HuH-7.5 (cell line): Measurements from ENCODE around the gene DSC1.
A peak's percentile ranks its signal among the peaks of the same experiment; 100 is the strongest.

Experiments
- DNase-seq: peaks from one replicate; pipeline ENCODE4 v3.0.0; 2011; ENCODE audit warnings: low spot score

Gene DSC1

GRCh38 chr18:31103423-31103822, 59.2 kb downstream of the DSC1 start:
- DNase-seq: no peak

DNA sequence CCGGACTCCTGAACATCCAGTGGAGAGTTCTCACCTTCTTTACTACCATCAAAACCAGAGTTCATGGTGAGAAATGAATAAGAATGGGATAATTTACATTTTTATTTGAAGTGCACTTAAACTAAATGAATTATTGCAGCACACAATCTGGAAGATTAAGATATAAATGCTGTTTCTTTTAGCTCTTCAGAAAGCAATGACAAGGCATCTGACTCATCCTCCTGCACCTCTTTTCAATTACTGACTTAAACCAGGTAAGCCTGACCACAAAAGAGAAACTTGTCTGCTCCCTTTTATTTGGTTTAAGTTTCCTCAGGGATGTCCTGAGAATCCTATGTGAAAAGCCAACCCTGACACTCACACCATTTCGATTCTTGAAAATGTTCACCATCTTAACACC, 59.7 kb downstream of the DSC1 start:
- DNase-seq: no peak

GRCh38 chr18:31102025-31102684, 60.5 kb downstream of the DSC1 start, which contains the start of gene DSC2:
DSC2 (minus strand) TSS chr18:31102421; CDS start chr18:31101971, 450 bp downstream.
- DNase-seq: peak; percentile 15

DNA sequence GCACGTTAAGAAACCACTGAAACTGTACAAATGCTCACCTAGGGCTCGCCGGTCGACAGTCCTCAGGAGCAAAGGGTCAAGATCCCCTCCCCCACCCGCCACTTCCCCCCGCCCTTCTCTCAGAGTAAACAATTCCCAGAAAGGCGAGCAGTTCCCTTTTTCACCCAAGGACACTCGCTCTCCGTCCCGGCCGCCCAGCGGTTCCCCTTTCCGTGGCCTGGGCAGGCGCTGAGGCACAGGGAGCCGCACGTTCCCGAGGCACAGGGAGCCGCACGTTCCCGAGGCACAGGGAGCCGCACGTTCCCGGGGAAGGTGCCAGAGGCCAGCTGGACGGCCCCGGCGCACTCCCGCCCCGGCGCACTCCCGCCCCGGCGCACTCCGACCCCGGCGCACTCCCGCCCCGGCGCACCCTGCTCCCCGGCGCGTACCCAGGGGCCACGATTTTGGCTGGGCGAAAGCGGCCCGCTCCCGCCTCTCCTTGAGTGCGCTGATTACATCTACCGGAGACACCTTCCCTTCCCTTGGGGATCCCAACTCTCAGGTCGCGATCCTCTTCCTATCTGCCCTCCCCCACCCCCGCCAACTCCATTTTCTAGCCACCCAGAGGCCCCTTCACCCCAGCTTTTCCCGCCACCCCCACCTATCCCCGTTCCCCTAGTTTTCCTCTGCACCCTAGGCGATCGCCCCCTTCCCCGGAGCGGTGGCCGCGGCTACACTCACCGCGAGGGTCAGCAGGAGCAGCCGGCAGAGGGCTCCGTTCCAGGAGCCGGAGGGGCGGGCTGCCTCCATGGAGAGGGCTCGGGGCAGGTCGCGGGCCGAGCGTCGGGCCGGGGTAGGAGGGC, 61.3 kb downstream of the DSC1 start:
- DNase-seq: peak; percentile 11

DNA sequence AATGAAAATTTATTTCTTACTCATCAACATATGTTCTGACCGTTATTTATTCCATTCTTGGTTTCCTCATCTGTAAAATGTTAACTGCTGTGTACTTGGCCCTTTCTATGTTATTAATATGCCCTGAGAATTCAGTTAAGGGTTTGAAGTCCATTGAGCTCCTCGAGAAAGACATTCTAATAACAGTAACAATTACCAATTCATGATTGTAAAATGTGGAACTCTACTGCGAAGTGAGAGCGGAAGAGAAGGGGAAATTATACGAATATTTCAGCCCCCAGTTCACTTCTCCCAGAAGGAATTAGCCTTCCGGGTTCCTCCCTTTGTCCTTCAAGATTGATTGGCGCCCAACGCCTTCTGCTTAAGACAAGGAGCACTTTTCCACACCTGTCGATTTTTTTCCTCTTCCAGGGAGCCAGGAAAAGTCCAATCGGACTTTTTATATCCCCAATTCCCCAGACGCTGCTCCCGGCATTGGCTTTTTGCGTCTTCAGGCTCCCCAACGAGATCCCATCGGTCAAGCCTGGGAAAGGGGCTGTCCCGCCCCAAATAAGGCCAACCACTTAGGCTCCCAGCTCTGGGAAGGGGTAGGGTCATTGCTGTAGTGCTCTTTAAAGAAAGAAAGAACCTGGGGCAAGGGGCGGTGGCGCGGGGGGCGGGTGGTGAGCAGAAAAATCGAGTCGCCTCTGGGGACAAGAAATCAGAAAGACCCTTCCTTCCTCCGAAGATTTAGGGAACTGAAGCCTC, 62.0 kb downstream of the DSC1 start:
- peak; percentile 10 for DNase-seq

DNA sequence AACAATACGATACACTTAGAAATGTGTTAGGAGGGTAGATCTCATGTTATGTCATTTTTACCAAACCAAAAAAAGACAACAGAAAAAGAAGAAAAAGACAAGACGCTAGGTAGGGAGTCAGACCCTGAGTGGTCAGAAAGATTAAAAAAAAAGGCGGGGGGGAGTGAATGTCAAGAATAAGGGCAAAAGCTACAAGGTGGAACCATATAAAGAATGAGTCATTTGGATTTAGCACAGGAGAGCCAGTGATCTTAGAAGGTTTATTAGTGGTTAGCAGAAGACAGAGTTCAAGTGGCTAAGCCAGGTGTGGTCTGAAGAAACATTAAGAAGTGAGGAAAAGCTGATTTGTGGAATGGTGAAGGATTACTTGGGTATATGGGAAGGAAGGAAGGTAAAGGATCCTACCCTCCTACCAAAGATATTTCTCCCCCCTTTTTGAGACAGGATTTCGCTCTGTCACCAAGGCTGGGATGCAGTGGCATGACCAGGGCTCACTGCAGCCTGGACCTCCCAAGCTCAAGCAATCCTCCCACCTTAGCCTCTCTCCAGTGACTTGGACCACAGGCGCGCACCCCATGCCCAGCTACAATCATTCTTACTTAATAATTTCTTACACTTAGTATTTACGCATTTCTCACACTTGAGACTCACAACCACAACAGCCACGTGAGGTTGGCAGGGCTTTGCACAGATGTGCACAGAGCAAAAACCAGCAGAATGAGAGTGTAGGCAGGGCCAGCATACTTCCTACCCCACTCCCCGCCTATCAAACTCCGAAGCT, 63.0 kb downstream of the DSC1 start:
- no peak for DNase-seq

GRCh38 chr18:31098878-31099277, 63.8 kb downstream of the DSC1 start:
- DNase-seq: no peak

GRCh38 chr18:31097666-31098065, 65.0 kb downstream of the DSC1 start:
- no peak for DNase-seq

- no peak for DNase-seq
These were observed 68.8 kb downstream of the DSC1 start for GRCh38 chr18:31093880-31094279.

GRCh38 chr18:31093294-31093693, 69.4 kb downstream of the DSC1 start:
- no peak for DNase-seq

GRCh38 chr18:31091350-31091749, 71.3 kb downstream of the DSC1 start:
- no peak for DNase-seq

- no peak for DNase-seq
These were observed 74.1 kb downstream of the DSC1 start for GRCh38 chr18:31088532-31088931.

- DNase-seq: no peak
These were observed 82.7 kb downstream of the DSC1 start for GRCh38 chr18:31079973-31080372.
